ENCODE measurements around the gene CUX1. TPM values are rescaled to one million over a fixed set of nuclear protein-coding genes. Genes with fewer than 3 reads are reported as not detected.

Gene CUX1
- total and polyA plus RNA-seq, 2 donors (not counting 1 experiment from before 2014, with no cell fraction given): 22.7 to 38.1 TPM

- Histone ChIP-seq H3K4me1 (ENCODE audit: control insufficient read depth, extremely low read depth, insufficient read depth, low read length) (no peaks in the 10 kb centered on the region), H3K9me3 (ENCODE audit: control insufficient read depth, insufficient read depth, low read depth, low read length) (no peaks in the 10 kb centered on the region), H3K27ac (ENCODE audit: insufficient read depth, low read length) (no peak overlapping the region), H3K27me3 (ENCODE audit: control insufficient read depth, insufficient read depth, low read length) (no peaks in the 10 kb centered on the region), H3K4me2 (ENCODE audit: extremely low read depth, insufficient read depth, low read length) (no peak overlapping the region), H2AFZ (ENCODE audit: low read length) (no peak overlapping the region), H4K20me1 (ENCODE audit: control insufficient read depth, extremely low read depth, insufficient read depth, low read length) (no peaks in the 10 kb centered on the region), H3K79me2 (ENCODE audit: control insufficient read depth, insufficient read depth, low read length) (no peaks in the 10 kb centered on the region), H3K4me3 (replicated peaks in 1 of 4; ENCODE audit: control extremely low read depth in 1 of 4, insufficient read depth in 1 of 4, low read depth in 3 of 4, low read length in 4 of 4) (no peak overlapping the region), H3K36me3 (ENCODE audit: control insufficient read depth, insufficient read depth, low read length) (no peaks in the 10 kb centered on the region), H3K9ac (ENCODE audit: insufficient read depth, low read length) (no peak overlapping the region)
- DNase-seq (ENCODE audit: low read depth in 2 of 2): no peak
- TF ChIP-seq CTCF (conservative IDR thresholded peaks at IDR 0.05 in 1 of 2, IDR thresholded peaks at IDR 0.05 in 1 of 2; ENCODE audit: low read depth in 1 of 2, low read length in 2 of 2): no peak
- no peak for TF ChIP-seq EZH2 (IDR thresholded peaks at IDR 0.05; ENCODE audit: low read length, missing control alignments)
Observed at GRCh38 chr7:102261451-102261850, 444.0 kb downstream of the CUX1 start.

- Histone ChIP-seq H3K9me3 (ENCODE audit: control insufficient read depth, insufficient read depth, low read depth, low read length) (no peaks in the 10 kb centered on the region), H3K27me3 (ENCODE audit: control insufficient read depth, insufficient read depth, low read length) (no peaks in the 10 kb centered on the region), H2AFZ (ENCODE audit: low read length) (no peak overlapping the region), H4K20me1 (ENCODE audit: control insufficient read depth, extremely low read depth, insufficient read depth, low read length) (no peaks in the 10 kb centered on the region), H3K79me2 (ENCODE audit: control insufficient read depth, insufficient read depth, low read length) (no peaks in the 10 kb centered on the region), H3K27ac (ENCODE audit: insufficient read depth, low read length) (no peak overlapping the region), H3K4me1 (ENCODE audit: control insufficient read depth, extremely low read depth, insufficient read depth, low read length) (no peaks in the 10 kb centered on the region), H3K9ac (ENCODE audit: insufficient read depth, low read length) (no peak overlapping the region), H3K36me3 (ENCODE audit: control insufficient read depth, insufficient read depth, low read length) (no peaks in the 10 kb centered on the region), H3K4me3 (replicated peaks in 1 of 4; ENCODE audit: control extremely low read depth in 1 of 4, insufficient read depth in 1 of 4, low read depth in 3 of 4, low read length in 4 of 4) (no peak overlapping the region), H3K4me2 (ENCODE audit: extremely low read depth, insufficient read depth, low read length) (no peak overlapping the region)
- no peak for DNase-seq (ENCODE audit: low read depth in 2 of 2)
- TF ChIP-seq CTCF (conservative IDR thresholded peaks at IDR 0.05 in 1 of 2, IDR thresholded peaks at IDR 0.05 in 1 of 2; ENCODE audit: low read depth in 1 of 2, low read length in 2 of 2) (no peak), EZH2 (IDR thresholded peaks at IDR 0.05; ENCODE audit: low read length, missing control alignments) (no peak)
Observed at GRCh38 chr7:102262546-102262945, 445.1 kb downstream of the CUX1 start.

- Histone ChIP-seq H3K9me3 (ENCODE audit: control insufficient read depth, insufficient read depth, low read depth, low read length) (no peaks in the 10 kb centered on the region), H3K36me3 (ENCODE audit: control insufficient read depth, insufficient read depth, low read length) (no peaks in the 10 kb centered on the region), H2AFZ (ENCODE audit: low read length) (no peak overlapping the region), H3K4me2 (ENCODE audit: extremely low read depth, insufficient read depth, low read length) (no peak overlapping the region), H3K9ac (ENCODE audit: insufficient read depth, low read length) (no peak overlapping the region), H3K27ac (ENCODE audit: insufficient read depth, low read length) (no peak overlapping the region), H3K4me3 (replicated peaks in 1 of 4; ENCODE audit: control extremely low read depth in 1 of 4, insufficient read depth in 1 of 4, low read depth in 3 of 4, low read length in 4 of 4) (no peak overlapping the region), H4K20me1 (ENCODE audit: control insufficient read depth, extremely low read depth, insufficient read depth, low read length) (no peaks in the 10 kb centered on the region), H3K27me3 (ENCODE audit: control insufficient read depth, insufficient read depth, low read length) (no peaks in the 10 kb centered on the region), H3K4me1 (ENCODE audit: control insufficient read depth, extremely low read depth, insufficient read depth, low read length) (no peaks in the 10 kb centered on the region), H3K79me2 (ENCODE audit: control insufficient read depth, insufficient read depth, low read length) (no peaks in the 10 kb centered on the region)
- DNase-seq (ENCODE audit: low read depth in 2 of 2): peak; percentile 9 to 18
- TF ChIP-seq EZH2 (IDR thresholded peaks at IDR 0.05; ENCODE audit: low read length, missing control alignments): no peak
- no peak for TF ChIP-seq CTCF (conservative IDR thresholded peaks at IDR 0.05 in 1 of 2, IDR thresholded peaks at IDR 0.05 in 1 of 2; ENCODE audit: low read depth in 1 of 2, low read length in 2 of 2)
Observed at GRCh38 chr7:102264367-102264891, 447.0 kb downstream of the CUX1 start.

Measured in fibroblast of lung (primary cell).